ENCODE measurements around the gene MLXIP.
"Not testable (repeated sequence)": the region's sequence is repeated elsewhere in the genome, so short reads cannot be mapped to it uniquely, and the experiment has no call there.

MLXIP gene

GRCh38 chr12:122078141-122079032 lies at the start of gene MLXIP:
Gene MLXIP, plus strand, starts transcription at chr12:122078756. Its CDS starts 98 bp downstream, at chr12:122078854.
- peak; percentile 62 for FAIRE-seq
- peak; percentile 85 for DNase-seq (ENCODE audit: extremely low spot score, insufficient read length, low read depth)

GRCh38 chr12:122028905-122029560 lies 49.5 kb upstream of the MLXIP start:
- FAIRE-seq (peak; percentile 80), DNase-seq (ENCODE audit: extremely low spot score, insufficient read length, low read depth) (peak; percentile 67)

GRCh38 chr12:122029620-122030423 lies 48.7 kb upstream of the MLXIP start:
- no peak for FAIRE-seq
- no peak for DNase-seq (ENCODE audit: extremely low spot score, insufficient read length, low read depth)

- FAIRE-seq: no peak
- no peak for DNase-seq (ENCODE audit: extremely low spot score, insufficient read length, low read depth)
These were observed 48.0 kb upstream of the MLXIP start for GRCh38 chr12:122030424-122031035.

GRCh38 chr12:122031342-122032216 lies 47.0 kb upstream of the MLXIP start:
- DNase-seq (ENCODE audit: extremely low spot score, insufficient read length, low read depth): no peak
- FAIRE-seq: no peak

- FAIRE-seq: no peak
- no peak for DNase-seq (ENCODE audit: extremely low spot score, insufficient read length, low read depth)
These were observed 46.0 kb upstream of the MLXIP start for GRCh38 chr12:122032580-122032979.

GRCh38 chr12:122035292-122035691 lies 43.3 kb upstream of the MLXIP start:
- DNase-seq (ENCODE audit: extremely low spot score, insufficient read length, low read depth): no peak

GRCh38 chr12:122036153-122036552 lies 42.4 kb upstream of the MLXIP start:
- FAIRE-seq (no peak), DNase-seq (ENCODE audit: extremely low spot score, insufficient read length, low read depth) (no peak)

More at GRCh38 chr12:122035292-122035691, 43.3 kb upstream of the MLXIP start:
- no peak for FAIRE-seq

GRCh38 chr12:122040579-122041386 lies 37.8 kb upstream of the MLXIP start:
- DNase-seq (ENCODE audit: extremely low spot score, insufficient read length, low read depth): no peak
- peak; percentile 76 for FAIRE-seq

- FAIRE-seq; DNase-seq (ENCODE audit: extremely low spot score, insufficient read length, low read depth): not testable (repeated sequence)
These were observed 37.1 kb upstream of the MLXIP start for GRCh38 chr12:122041458-122041857.

GRCh38 chr12:122042910-122043309 lies 35.6 kb upstream of the MLXIP start:
- DNase-seq (ENCODE audit: extremely low spot score, insufficient read length, low read depth): no peak

GRCh38 chr12:122043476-122043875 lies 35.1 kb upstream of the MLXIP start:
- no peak for DNase-seq (ENCODE audit: extremely low spot score, insufficient read length, low read depth)
- no peak for FAIRE-seq

More at GRCh38 chr12:122042910-122043309, 35.6 kb upstream of the MLXIP start:
- no peak for FAIRE-seq

- FAIRE-seq: no peak
- DNase-seq (ENCODE audit: extremely low spot score, insufficient read length, low read depth): no peak
These were observed 33.3 kb upstream of the MLXIP start for GRCh38 chr12:122045262-122045661.

GRCh38 chr12:122046145-122046544 lies 32.4 kb upstream of the MLXIP start:
- no peak for DNase-seq (ENCODE audit: extremely low spot score, insufficient read length, low read depth)

GRCh38 chr12:122048151-122048550 lies 30.4 kb upstream of the MLXIP start:
- FAIRE-seq (no peak), DNase-seq (ENCODE audit: extremely low spot score, insufficient read length, low read depth) (no peak)

More at GRCh38 chr12:122046145-122046544, 32.4 kb upstream of the MLXIP start:
- FAIRE-seq: no peak

GRCh38 chr12:122049827-122050226 lies 28.7 kb upstream of the MLXIP start:
- FAIRE-seq (no peak), DNase-seq (ENCODE audit: extremely low spot score, insufficient read length, low read depth) (no peak)

GRCh38 chr12:122050706-122051105 lies 27.9 kb upstream of the MLXIP start:
- no peak for DNase-seq (ENCODE audit: extremely low spot score, insufficient read length, low read depth)
- no peak for FAIRE-seq

- no peak for DNase-seq (ENCODE audit: extremely low spot score, insufficient read length, low read depth)
- no peak for FAIRE-seq
These were observed 27.2 kb upstream of the MLXIP start for GRCh38 chr12:122051231-122051876.
